ENCODE measurements around the gene AP2A2.
"Not testable (repeated sequence)": the region's sequence is repeated elsewhere in the genome, so short reads cannot be mapped to it uniquely, and the experiment has no call there.

AP2A2 gene

GRCh38 chr11:957212-957920, 31.7 kb downstream of the AP2A2 start:
- DNase-seq = no peak

GRCh38 chr11:958101-958500, 32.4 kb downstream of the AP2A2 start:
- DNase-seq = no peak

- no peak for DNase-seq
Measured at GRCh38 chr11:959027-959426, 33.4 kb downstream of the AP2A2 start.

GRCh38 chr11:959608-960007, 33.9 kb downstream of the AP2A2 start:
- no peak for DNase-seq

- peak; percentile 9 for DNase-seq
Measured at GRCh38 chr11:961310-961920, 35.7 kb downstream of the AP2A2 start.

- no peak for DNase-seq
Measured at GRCh38 chr11:961921-962320, 36.3 kb downstream of the AP2A2 start.

GRCh38 chr11:962688-963087, 37.0 kb downstream of the AP2A2 start:
- DNase-seq = no peak

GRCh38 chr11:963852-964251, 38.2 kb downstream of the AP2A2 start:
- DNase-seq = no peak

- no peak for DNase-seq
Measured at GRCh38 chr11:965206-965775, 39.6 kb downstream of the AP2A2 start.

GRCh38 chr11:967995-968751, 42.5 kb downstream of the AP2A2 start:
- no peak for DNase-seq

GRCh38 chr11:968822-969221, 43.2 kb downstream of the AP2A2 start:
- no peak for DNase-seq

GRCh38 chr11:969651-970205, 44.1 kb downstream of the AP2A2 start:
- no peak for DNase-seq

GRCh38 chr11:970319-970871, 44.7 kb downstream of the AP2A2 start:
- peak; percentile 26 for DNase-seq

- DNase-seq = no peak
Measured at GRCh38 chr11:971092-971690, 45.5 kb downstream of the AP2A2 start.

GRCh38 chr11:971731-972365, 46.2 kb downstream of the AP2A2 start:
- no peak for DNase-seq

- no peak for DNase-seq
Measured at GRCh38 chr11:972523-973211, 47.0 kb downstream of the AP2A2 start.

- no peak for DNase-seq
Measured at GRCh38 chr11:973237-973636, 47.6 kb downstream of the AP2A2 start.

- not testable (repeated sequence) for DNase-seq
Measured at GRCh38 chr11:975376-975775, 49.7 kb downstream of the AP2A2 start.

- DNase-seq = no peak
Measured at GRCh38 chr11:975827-976226, 50.2 kb downstream of the AP2A2 start.

- DNase-seq = no peak
Measured at GRCh38 chr11:976431-977160, 50.9 kb downstream of the AP2A2 start.
